NCI-H146 (cell line): ENCODE data around the gene MRNIP.
"Not testable (repeated sequence)": the region's sequence is repeated elsewhere in the genome, so short reads cannot be mapped to it uniquely, and the experiment has no call there.

Experiments used
- DNase-seq: peaks from one replicate; lab custom pipeline; 2025; lab: John Stamatoyannopoulos, UW

MRNIP gene

DNA sequence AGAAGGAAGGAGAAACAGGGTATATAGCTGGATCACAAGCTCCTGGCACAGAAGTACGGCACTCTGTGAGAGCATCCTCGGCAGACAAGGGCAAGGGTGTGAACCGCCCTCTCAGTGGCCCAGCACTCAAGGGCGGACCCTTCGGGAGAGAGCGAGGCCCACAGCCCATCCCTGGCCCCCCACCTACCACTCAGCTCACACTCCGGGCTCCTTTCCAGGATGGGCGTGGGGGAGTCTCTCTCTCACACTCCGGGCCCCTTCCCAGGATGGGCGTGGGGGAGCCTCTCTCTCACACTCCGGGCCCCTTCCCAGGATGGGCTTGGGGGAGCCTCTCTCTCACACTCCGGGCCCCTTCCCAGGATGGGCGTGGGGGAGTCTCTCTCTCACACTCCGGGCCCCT lies 12.9 kb upstream of the MRNIP start:
- not testable (repeated sequence) for DNase-seq

DNA sequence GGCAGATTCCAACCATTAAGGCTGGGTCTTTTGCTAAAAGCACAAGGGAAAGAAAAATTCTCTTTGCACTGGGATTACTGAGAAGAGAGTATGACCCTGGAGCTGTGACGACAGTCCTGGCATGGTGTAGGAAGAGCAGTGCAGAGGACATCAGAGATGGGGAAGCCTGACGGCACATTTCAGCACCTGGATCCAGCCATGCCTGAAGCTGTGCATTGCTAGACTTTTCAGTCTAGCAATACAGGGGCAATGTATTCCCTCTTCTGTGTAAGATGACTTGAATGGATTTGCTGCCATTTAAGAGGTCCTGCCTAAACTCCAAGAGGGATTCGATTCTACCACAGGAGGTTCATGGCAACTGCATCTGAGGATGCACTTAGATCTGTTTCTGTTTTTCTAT lies 12.3 kb upstream of the MRNIP start:
- DNase-seq: no peak

DNA sequence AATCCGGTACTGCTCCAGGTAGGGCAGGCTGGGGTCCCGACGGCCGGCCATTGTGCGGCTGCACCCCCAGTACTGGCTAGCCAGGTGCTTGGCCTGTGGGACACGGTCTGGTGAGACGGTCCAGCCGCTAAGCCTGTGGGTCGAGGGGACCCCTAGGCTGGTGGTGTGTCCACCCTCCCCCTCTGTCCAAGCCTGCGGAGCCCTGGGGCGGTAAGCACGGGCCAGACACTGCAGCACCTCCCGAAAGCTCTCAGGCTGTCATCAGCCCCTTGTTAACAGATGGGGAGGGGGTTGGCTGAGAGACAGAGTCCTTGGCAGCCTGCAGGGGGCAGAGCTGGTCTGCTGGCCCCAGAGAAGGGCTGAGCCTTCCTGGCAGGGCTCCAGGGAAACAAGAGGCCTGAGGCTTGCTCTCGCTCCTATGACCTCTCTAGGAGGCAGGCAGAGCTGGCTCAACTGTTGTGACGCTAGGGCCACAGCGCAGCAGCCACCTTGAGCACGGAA lies 11.8 kb upstream of the MRNIP start:
- no peak for DNase-seq

DNA sequence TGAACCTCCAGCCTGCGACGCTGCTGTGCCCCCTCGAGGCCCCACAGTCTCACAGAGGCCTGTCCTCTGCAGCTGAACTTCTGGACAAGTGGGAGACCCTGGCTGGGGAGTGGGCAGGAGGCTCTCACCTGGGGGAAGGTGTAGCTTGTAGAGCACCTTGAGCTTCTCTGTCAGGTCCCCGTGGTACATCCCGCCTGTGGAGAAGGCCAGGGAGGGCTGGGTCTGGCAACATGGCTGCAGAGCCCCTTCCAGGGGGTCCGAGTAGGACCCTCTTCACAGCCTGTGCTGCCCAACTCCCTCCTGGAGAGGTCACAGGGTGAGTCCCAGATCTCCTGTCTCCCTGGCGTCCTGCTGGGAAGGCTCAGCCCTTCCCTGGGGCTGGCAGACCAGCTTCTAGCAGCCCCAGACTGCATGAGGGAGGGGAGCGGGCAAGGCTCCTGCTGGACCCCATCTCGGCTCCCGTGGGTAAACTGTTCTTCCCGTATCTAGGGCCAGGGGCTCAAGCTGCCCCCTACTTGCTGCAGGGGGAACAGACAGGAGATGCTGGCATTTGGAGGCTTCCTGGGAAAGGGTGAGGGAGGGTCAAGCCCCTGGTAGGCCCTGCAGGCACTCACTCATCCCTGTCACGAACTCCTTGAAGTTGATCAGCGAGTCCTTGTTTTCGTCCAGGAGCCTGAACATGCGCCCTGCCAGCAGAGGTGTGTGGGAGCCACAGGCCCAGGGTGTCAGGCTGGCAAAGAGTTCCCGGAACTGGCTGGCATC lies 11.2 kb upstream of the MRNIP start:
- no peak for DNase-seq

DNA sequence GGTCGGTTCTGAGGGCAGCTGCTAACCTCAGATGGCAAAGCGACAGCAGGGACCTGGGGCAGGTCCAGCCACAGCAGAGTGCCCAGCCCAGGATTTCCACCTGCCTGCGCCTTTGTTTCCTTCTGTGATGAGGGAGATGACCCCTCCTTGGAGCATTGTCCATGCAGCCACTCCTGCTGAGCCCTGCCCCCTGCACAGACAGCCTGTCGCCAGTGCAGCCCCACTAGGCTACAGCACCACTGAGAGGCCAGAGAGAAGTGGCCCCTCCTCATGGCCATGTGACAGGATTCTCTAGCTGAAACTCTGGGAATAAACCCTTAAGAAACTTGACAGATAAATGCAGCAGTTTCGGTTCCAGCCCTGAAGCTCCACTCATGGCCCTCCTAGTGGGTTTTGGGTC lies 10.5 kb upstream of the MRNIP start:
- peak; percentile 71 for DNase-seq

DNA sequence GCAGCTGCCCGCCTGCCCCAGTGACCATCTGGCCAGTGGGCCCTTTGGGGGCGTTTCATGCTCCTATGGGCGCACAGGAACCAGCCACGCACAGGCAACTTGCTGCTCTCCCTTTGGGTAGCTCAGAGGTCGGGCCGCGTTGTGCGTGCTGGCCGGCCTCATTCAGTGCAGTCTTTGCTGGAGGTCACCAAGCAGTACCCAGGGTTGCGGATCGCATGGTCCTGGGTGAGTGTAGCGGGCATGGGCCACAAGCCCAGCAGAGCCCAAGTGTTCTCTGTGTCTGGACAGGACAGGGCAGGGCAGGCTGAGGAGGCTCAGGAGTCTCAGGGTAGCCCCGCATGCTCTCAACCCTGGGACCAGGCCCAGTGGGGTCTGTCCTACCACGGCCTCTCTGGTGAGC lies 9.9 kb upstream of the MRNIP start:
- DNase-seq: no peak

DNA sequence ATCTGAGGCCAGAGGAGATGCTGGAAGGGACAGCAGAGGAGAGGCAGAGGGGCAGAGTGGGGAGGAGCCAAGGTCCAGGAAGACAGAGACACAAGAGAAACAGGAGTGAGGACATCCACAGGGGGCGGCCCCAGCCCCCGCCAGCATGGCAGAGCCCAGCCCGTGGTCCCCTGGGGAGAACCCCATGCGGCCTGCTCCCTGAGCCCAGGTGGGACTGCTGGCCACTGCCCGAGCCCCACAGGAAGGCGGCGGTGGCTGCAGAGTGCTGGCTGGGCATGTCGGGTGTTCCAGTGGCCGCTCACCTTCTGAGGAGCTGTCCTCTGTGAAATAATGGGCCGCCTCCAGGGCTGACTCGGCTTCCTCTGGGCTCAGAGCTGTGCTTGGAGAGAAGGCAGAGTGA lies 8.9 kb upstream of the MRNIP start:
- no peak for DNase-seq

DNA sequence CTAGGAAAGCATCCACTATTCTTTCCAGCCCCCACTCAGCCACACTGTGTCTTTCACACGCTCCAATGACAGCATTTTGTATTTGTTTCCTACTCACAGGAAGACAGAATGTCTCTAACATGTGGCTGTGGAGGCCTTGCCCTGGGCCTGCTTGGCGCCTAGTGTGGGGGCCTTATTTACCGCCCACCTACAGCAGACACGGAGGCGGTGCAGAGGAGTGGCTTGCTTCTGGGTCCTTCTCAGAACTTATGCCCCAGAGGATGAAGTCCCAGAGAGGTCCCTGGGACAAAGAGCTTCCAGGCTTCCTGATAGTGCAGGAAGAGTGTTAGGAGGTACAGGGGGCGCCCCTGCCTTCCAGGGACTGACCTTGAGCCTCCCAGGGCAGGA lies 8.5 kb upstream of the MRNIP start:
- DNase-seq: no peak

DNA sequence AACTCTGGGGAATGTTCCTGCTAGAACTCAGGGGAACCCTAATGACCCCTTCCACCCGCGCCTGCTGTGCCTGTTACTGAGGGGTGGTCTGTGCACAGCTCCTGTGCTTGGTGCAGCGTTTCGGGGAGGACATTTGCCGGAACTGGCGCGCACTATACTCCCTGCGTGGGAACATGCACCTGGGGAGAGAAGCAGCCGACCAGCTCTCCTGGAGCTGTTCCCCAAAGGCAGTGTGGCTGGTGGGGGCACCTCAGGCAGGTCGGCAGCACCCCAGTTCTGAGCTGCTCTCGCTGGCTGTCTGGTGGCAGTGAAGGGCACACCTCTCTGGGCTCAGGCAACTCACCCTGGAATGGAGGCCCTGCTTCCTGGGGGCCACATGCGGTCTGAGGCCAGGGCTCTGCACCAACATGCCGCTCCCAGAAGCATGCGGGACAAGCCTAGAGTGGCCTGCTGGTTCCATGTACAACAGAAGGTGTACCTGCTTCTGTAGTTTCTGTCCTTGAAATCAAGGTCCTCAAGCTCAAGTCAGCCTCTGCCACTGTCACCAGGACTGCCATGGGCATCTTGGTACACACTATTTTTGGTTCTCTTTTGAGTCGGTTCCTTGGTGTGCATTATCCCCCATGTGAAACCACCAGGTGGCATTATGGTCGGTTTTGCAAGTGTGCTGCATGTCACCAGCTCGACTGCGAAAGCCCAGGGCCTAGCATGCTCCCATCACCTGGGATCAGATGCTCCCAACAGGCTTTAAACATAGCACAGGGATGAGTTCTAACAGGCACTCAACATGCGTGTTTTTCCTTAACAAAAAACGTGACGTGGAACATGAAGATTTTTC lies 7.8 kb upstream of the MRNIP start:
- no peak for DNase-seq

DNA sequence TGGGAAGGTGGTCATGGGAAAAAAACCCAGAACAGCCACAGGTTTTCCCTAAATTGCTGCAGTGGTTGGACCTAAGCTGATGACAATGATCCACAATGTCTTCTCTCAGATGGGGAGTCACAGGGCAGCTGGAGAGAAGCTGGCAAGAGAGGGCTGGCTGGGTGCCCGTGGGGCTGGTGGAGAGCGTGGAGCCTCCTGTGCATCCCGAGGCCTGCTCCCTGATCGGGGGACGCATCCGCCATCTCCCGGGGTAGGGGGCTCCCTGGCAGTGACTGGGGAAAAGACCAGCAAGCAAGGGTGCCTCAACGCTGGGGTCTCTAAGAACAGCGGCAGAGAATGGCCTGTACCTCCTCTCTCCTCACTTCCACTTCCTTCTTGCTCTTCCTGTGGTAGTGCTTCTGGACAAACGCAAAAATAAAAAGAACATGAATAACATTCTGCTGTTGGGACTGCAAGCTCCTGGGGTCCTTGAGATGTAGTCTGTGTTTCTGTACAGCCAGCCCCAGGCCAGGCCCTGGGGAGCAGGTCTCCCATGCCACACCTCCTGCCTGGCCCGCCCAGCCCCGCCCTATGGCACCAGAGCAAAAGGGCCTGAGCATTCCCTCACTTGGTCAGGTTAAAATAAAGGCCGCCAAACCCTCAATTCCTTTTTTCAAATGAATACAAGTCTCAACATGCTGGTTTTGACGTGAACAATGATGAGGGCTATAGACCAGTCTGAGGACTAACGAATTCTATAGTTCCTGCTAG lies 7.0 kb upstream of the MRNIP start:
- DNase-seq: no peak

DNA sequence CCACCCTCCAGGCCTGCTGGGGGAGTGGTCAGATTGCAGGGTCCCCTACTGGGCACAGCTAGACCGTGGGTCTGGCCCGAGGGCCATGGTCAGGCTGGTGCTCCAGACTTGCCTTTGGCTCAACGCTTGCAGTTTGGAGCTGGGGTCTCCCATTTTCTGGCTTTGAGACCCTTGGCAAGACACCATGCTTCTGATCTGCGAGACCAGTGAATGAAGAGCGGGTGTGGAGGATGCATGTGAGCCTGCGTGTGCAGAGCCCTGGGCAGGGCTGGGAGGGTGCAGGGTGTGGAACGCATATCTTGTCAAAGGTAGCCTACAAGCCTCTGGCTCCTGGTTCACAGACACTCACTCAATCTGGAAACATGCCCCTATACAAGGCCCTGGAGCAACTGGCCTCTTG lies 6.1 kb upstream of the MRNIP start:
- DNase-seq: no peak

DNA sequence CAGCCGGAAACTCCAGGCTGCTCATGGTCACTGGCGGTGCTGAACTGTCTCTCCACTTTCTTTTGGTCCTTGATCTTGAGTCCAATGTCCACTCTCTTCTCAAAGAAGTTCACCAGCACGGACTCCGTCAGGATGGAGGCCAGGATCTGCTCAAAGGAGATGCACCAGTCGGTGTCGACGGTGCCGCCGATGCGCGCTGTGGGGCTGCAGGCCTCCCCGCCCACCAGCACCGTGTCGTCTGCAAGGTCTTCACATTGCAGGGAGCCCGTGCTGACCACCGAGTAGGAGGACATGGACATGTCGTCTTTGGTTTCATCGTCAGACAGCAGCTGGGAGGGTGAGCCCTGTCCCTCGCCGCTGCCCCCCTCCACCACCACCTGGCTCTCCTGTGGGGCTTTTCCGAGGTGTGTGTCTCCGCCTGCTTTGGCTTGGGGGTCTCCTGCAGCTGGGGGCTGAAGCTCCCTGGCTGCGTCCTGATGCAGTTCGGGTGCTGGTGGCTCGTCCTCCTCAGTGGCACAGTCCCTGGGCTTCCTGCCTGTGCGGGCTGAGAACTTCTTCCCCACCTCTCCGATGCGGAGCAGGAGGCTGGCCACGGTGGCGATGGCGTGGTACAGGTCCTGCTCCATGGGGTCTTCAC lies 5.0 kb upstream of the MRNIP start:
- no peak for DNase-seq

DNA sequence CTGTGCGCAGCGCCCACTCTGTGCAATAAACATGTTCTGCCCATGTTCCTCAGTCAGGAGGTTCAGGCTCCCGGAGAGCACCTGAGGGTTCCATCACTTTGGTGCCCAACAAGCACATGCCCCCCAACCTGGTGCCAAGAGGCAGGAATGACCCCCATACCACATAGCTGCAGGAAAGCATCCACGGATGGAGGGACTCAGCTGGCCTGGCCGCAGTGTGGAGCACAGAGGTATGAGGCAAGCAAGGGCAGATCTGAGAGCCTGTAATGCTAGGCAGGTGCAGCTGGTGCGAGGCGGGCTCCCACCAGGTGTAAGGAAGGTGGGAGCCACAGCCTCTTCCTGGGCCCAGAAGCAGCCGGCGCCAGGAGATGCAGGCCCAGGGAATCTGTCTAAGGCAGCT lies 4.3 kb upstream of the MRNIP start:
- no peak for DNase-seq

DNA sequence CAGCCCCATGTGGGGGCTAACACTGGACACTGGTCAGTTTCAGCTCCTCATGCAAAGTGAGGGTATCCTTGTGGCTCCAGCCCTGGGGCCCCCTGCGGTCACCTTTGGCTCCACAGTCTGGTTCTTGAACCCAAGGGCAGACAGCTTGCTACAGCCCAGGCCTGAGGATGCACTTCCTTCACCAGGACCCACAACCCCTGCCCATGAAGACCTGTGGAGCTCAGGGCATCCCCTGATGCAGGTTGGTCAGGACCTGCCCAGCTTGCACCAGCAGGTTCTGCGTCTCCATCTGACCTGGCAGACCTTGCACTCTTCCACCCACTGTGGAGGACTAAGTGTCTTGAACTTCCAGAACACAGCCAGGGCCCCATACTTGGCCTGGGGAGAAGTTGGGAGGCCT lies 3.7 kb upstream of the MRNIP start:
- no peak for DNase-seq

DNA sequence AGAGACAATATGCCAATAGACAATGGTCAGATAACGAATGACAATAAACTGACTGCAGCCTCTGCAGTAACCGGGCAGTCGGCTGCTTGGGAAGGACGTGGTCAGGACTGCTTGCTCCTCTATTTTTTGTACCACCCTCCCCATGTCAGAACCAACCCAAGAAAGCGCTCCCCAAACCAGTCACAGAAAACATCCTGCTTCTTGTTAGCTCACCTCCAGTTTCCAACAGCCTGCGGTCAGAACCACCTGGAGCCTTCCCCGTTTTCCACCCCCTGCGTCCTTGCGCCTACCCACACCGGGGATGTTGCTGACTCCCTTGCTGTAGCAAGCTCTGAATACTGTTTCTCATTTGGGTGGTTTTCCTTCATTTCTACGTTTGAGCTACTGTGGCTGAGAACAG lies 1.7 kb upstream of the MRNIP start:
- no peak for DNase-seq

DNA sequence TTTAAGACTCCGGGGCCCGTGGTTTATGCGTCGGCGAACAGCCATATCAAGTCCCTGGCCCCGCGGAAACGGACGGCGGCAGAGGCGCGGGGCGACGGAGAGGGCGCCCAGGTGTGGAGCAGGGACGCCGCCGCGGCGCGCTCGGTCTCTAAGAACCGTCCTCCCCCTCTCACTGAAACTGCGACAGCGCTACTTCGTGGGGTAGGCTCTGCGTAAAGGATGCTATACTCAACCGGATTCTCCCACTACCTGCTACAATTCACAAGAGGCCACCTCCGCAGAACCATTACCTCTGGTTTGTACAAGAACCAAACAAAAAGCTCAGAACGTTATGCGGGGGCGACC lies 404 bp downstream of the MRNIP start:
- DNase-seq: peak; percentile 62

DNA sequence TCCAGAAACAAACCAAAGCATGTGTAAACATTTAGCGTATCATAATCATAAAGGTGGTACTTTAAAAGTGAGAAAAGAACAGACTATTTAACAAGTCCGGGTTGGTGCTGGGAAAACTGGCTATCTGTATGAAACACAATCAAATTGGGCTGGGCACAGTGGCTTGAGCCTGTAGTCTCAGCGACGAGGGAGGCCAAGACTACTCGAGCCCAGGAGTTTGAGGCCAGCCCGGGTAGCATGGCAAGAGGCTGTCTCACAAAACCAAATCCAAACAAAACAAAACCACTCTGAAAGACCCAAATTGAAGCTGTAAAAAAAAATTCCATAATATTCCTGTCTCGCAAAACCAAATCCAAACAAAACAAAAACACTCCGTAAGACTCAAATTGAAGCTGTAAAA lies 4.3 kb downstream of the MRNIP start:
- no peak for DNase-seq

DNA sequence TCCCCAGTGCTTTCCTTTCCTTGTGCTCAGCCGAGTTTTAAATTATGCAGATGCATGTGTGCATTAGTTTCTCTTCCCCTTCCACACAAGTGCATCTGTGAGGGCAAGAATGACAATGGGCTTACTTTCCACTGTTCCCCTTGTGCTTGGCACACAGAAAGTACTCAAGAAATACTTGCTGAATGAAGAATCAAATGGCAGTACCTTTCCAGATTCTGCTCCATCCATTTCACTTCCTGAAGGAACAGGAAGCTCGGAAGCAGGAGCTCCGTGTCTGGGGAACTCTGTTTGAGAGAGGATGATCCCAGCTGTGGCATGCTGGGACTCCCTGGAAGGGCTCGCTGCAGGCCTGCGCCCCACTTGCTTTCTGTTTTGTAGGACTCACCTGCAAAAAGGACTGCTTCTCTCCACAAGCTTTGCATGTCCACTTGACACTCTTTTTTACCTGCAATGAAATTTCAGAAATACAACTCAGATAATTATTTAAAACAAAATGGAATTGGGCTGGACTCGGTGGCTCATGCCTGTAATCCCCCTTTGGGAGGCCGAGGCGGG lies 5.5 kb downstream of the MRNIP start:
- DNase-seq: no peak

DNA sequence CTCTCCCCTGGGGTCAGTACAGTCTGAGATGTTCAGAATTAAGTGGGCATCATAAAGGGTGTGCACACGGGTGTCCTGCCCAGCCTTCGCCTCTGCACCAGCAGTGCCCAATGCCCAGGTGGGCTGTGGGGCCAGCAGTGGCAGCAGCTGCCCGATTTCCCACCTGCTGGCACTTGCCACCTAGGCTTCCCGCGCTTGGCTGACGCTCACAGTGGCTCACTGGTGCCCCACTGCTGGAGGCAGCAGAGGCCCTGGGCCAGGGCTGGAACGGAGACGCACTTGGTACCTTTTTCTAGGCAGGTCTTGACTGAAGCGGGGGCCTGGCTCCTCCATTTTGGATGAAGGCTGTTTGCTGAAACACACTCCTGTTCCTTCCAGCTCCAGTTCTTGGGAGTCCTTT lies 17.0 kb downstream of the MRNIP start:
- no peak for DNase-seq

DNA sequence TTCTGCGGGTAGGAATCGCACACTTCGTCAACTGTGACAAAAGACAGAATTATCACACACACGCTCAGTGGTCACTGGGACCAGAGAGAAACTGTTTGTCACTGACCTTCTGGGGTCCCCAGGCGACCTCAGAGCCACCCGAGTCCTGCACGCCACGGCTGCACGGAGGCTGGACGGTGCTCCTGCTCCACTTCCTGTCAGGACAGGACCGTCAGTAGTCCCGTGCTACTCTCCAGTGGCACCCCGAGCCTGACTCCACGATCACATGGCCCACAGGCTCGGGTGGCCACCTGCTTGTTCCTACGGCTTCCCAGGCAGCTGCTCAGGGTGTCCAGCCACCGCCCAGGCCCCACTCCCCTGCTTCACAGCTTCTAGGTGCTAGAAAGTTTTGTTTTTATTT lies 17.9 kb downstream of the MRNIP start:
- DNase-seq: no peak

DNA sequence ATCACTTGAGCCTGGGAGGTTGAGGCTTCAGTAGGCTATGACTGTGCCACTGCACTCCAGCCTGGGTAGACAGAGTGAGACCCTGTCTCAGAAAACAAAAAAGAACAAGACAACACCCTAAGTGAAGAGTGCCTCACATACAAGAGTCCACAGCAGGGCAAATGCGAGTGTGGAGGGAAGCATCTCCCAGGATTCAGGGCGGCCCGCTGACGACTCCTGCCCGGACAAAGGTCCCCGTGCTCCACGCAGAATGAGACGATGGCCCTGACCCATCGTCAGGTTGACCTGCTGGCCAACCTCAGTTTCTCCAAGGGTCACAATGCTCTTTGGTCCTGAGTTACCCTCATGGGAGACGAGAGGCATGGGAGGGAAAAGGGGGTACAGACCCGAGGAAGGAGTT lies 18.3 kb downstream of the MRNIP start:
- DNase-seq: no peak
